GM19099 (cell line): ENCODE measurements around the gene TUSC2.

Experiments
- POLR2A ChIP-seq: IDR thresholded peaks from 3 replicates; pipeline ENCODE4 v1.6.1; 2011; ENCODE audit warnings: low read depth; ENCODE audit not compliant: insufficient read length; ENCODE audit errors: extremely low read depth

Gene TUSC2

GRCh38 chr3:50358355-50358910 lies 30.4 kb upstream of the TUSC2 start:
- TF ChIP-seq POLR2A, result no peak

- no peak for TF ChIP-seq POLR2A
These were observed 29.5 kb upstream of the TUSC2 start for GRCh38 chr3:50357481-50357880.

- no peak for TF ChIP-seq POLR2A
These were observed 28.5 kb upstream of the TUSC2 start for GRCh38 chr3:50356553-50356952.

GRCh38 chr3:50355829-50356552 lies 28.0 kb upstream of the TUSC2 start:
- TF ChIP-seq POLR2A, result no peak

- no peak for TF ChIP-seq POLR2A
These were observed 26.8 kb upstream of the TUSC2 start for GRCh38 chr3:50354850-50355249.

- no peak for TF ChIP-seq POLR2A
These were observed 26.3 kb upstream of the TUSC2 start for GRCh38 chr3:50354186-50354764.

GRCh38 chr3:50353245-50354004 lies 25.4 kb upstream of the TUSC2 start:
- no peak for TF ChIP-seq POLR2A

GRCh38 chr3:50352781-50353180 lies 24.8 kb upstream of the TUSC2 start:
- TF ChIP-seq POLR2A, result no peak

- no peak for TF ChIP-seq POLR2A
These were observed 23.3 kb upstream of the TUSC2 start for GRCh38 chr3:50351323-50351697.

- peak; percentile 94 for TF ChIP-seq POLR2A
These were observed 22.7 kb upstream of the TUSC2 start, which contains the start of the genes CYB561D2 and NPRL2 for GRCh38 chr3:50350527-50351322. Gene CYB561D2 (plus strand): TSS chr3:50350862. CDS start chr3:50351434, 572 bp downstream. Gene NPRL2 (minus strand): TSS chr3:50350775. CDS start chr3:50350652, 123 bp downstream.

GRCh38 chr3:50350213-50350526 lies 22.1 kb upstream of the TUSC2 start:
- TF ChIP-seq POLR2A, result no peak

GRCh38 chr3:50347187-50347813 lies 19.3 kb upstream of the TUSC2 start:
- TF ChIP-seq POLR2A, result no peak

- no peak for TF ChIP-seq POLR2A
These were observed 17.7 kb upstream of the TUSC2 start, which contains the start of gene ZMYND10 for GRCh38 chr3:50345586-50346234. Gene ZMYND10 (minus strand): TSS chr3:50345732. CDS start chr3:50345579, 153 bp downstream.

- TF ChIP-seq POLR2A, result no peak
These were observed 17.0 kb upstream of the TUSC2 start for GRCh38 chr3:50345008-50345407.
